B cell (primary cell): ENCODE results near the gene KSR1. TPM values are rescaled to one million over a fixed set of nuclear protein-coding genes. Genes with fewer than 3 reads are reported as not detected.

Experiments
- ATAC-seq: fragments of 200-7000 bp; cut with Tn5 transposase; one replicate; pipeline ENCODE4 v1.10.0; 2021; ENCODE audit warnings: low read depth, mild to moderate bottlenecking, moderate number of reproducible peaks, moderate library complexity
- CTCF ChIA-PET: fragments of 350-600 bp; sonication (Branson Sonifier 250); formaldehyde crosslinking; loops from one replicate; lab custom pipeline; 2021; ENCODE audit warnings: antibody characterized with exemption, inconsistent platforms; lab: Charles Lee
- POLR2A ChIA-PET: fragments of 350-600 bp; sonication (Branson Sonifier 250); formaldehyde crosslinking; loops from one replicate; lab custom pipeline; 2021; ENCODE audit warnings: antibody characterized with exemption; lab: Charles Lee
- DNase-seq: peaks from one replicate; pipeline ENCODE4 v3.0.0; 2013
- H2AFZ ChIP-seq: 2 replicates; pipeline ENCODE4 v1.6.1; 2012; ENCODE audit warnings: mild to moderate bottlenecking, low read depth, low read length; ENCODE audit not compliant: insufficient read depth, poor library complexity, severe bottlenecking
- H3K27ac ChIP-seq, 2 donors: 1 replicate in 1 of 2; 2 replicates in 1 of 2; pipeline ENCODE4 v1.5.1; 2012 to 2013; ENCODE audit warnings: low read length in 2 of 2, mild to moderate bottlenecking in 2 of 2, moderate library complexity in 1 of 2
- H3K27me3 ChIP-seq, 4 experiments: fragments of 200-600 bp in 1 of 4; sonication (generic) in 1 of 4; replicated peaks in 1 of 4; 1 replicate in 2 of 4; 2 replicates in 2 of 4; pipeline versions ENCODE4 v1.6.1 to v1.7.0; 2013 to 2016; ENCODE audit warnings: low read length in 3 of 4, mild to moderate bottlenecking in 2 of 4, mixed read lengths in 1 of 4, moderate library complexity in 1 of 4; ENCODE audit not compliant: insufficient read depth in 4 of 4, control insufficient read depth in 3 of 4; ENCODE audit errors: control extremely low read depth in 1 of 4
- H3K36me3 ChIP-seq, 2 experiments: replicated peaks in 1 of 2; 1 replicate in 1 of 2; 2 replicates in 1 of 2; pipeline versions ENCODE4 v1.6.1 to v1.7.1; 2013; ENCODE audit warnings: low read length in 1 of 2; ENCODE audit not compliant: insufficient read depth in 2 of 2, control insufficient read depth in 1 of 2; ENCODE audit errors: control extremely low read depth in 1 of 2, extremely low read depth in 1 of 2
- H3K4me1 ChIP-seq, 2 donors: fragments of 200-600 bp in 1 of 2; sonication (generic) in 1 of 2; 1 replicate in 1 of 2; 2 replicates in 1 of 2; pipeline versions ENCODE4 v1.5.1 to v1.6.1; 2013 to 2017; ENCODE audit warnings: low read length in 2 of 2; ENCODE audit not compliant: control insufficient read depth in 2 of 2, insufficient read depth in 2 of 2
- H3K4me2 ChIP-seq: replicated peaks from 2 replicates; pipeline ENCODE3; 2012; ENCODE audit warnings: mild to moderate bottlenecking, low read depth, low read length; ENCODE audit not compliant: poor library complexity, severe bottlenecking
- H3K4me3 ChIP-seq, 5 experiments: fragments of 200-600 bp in 1 of 5; sonication (generic) in 1 of 5; 1 replicate in 3 of 5; 2 replicates in 2 of 5; pipeline versions ENCODE4 v1.5.1 to v1.7.0; 2011 to 2016; ENCODE audit warnings: low read length in 4 of 5, mild to moderate bottlenecking in 4 of 5, low read depth in 2 of 5, control low read depth in 1 of 5, moderate library complexity in 1 of 5; ENCODE audit not compliant: insufficient read depth in 1 of 5; ENCODE audit errors: control extremely low read depth in 1 of 5, extremely low read depth in 1 of 5
- H3K79me2 ChIP-seq: fragments of 200-600 bp; sonication (generic); one replicate; pipeline ENCODE4 v1.6.0; 2016; ENCODE audit warnings: low read length; ENCODE audit not compliant: control insufficient read depth, insufficient read depth
- H3K9ac ChIP-seq: fragments of 200-600 bp; sonication (generic); 2 replicates; pipeline ENCODE4 v1.6.1; 2017; ENCODE audit warnings: mild to moderate bottlenecking, low read length, moderate library complexity
- H3K9me3 ChIP-seq, 3 donors: one replicate each; pipeline versions ENCODE4 v1.6.1 to v1.7.1; 2013; ENCODE audit warnings: low read length in 2 of 3; ENCODE audit not compliant: control insufficient read depth in 2 of 3, insufficient read depth in 1 of 3; ENCODE audit errors: control extremely low read depth in 1 of 3
- H4K20me1 ChIP-seq: 2 replicates; pipeline ENCODE4 v1.6.0; 2012; ENCODE audit warnings: mild to moderate bottlenecking, low read length; ENCODE audit not compliant: insufficient read depth, control insufficient read depth, poor library complexity, severe bottlenecking
- H3K27ac Mint-ChIP-seq: one replicate; pipeline ENCODE4 v1.8.0; 2021; ENCODE audit warnings: mixed read lengths
- H3K27me3 Mint-ChIP-seq: one replicate; pipeline ENCODE4 v1.8.0; 2021; ENCODE audit warnings: mixed read lengths
- H3K4me1 Mint-ChIP-seq: one replicate; pipeline ENCODE4 v1.8.0; 2021; ENCODE audit warnings: mixed read lengths
- H3K4me3 Mint-ChIP-seq: one replicate; pipeline ENCODE4 v1.8.0; 2021; ENCODE audit warnings: mixed read lengths
- H3K9me3 Mint-ChIP-seq: one replicate; pipeline ENCODE4 v1.8.0; 2022; ENCODE audit warnings: mixed read lengths; ENCODE audit not compliant: insufficient read depth
- EZH2 ChIP-seq: IDR thresholded peaks from 2 replicates; pipeline ENCODE4 v1.6.1; 2012; ENCODE audit warnings: borderline replicate concordance, low read depth, mild to moderate bottlenecking, moderate library complexity, low read length; ENCODE audit not compliant: insufficient read depth, poor library complexity, severe bottlenecking
- WGBS: methylation state at CpG from one replicate; pipeline ENCODE4 v1.1.5; 2013; ENCODE audit warnings: missing lambda C conversion rate; ENCODE audit not compliant: insufficient coverage; 5-methylcytosine and 5-hydroxymethylcytosine counted together
- intact Hi-C: fragments of 100-400 bp; cut with micrococcal nuclease; formaldehyde crosslinking; loops from one replicate; pipeline ENCODE4 v1.10.0; 2022
- polyA plus RNA-seq: library from polyadenylated mRNA; depleted of rRNA; stranded (reverse); fragments of >200 nt; gene quantifications from 2 replicates; pipeline ENCODE4 v1.2.3, GENCODE V29; 2012
- total RNA-seq, 2 donors: library from RNA; stranded (reverse); fragments of 120-200 nt in 1 of 2; gene quantifications; 1 replicate in 1 of 2; 2 replicates in 1 of 2; pipeline versions ENCODE4 v1.2.3 to v1.2.4, GENCODE V29; 2013 to 2022
- TF ChIP-seq, protein P1 (sequence below): fragments of 200-600 bp; IDR thresholded peaks from one replicate; pipeline ENCODE4 v1.8.0; 2022; ENCODE audit warnings: antibody characterized with exemption, mild to moderate bottlenecking

Gene KSR1
- total and polyA plus RNA-seq, 2 donors (not counting 1 experiment from before 2014, with no cell fraction given) = 27.5 to 85.6 TPM

DNA sequence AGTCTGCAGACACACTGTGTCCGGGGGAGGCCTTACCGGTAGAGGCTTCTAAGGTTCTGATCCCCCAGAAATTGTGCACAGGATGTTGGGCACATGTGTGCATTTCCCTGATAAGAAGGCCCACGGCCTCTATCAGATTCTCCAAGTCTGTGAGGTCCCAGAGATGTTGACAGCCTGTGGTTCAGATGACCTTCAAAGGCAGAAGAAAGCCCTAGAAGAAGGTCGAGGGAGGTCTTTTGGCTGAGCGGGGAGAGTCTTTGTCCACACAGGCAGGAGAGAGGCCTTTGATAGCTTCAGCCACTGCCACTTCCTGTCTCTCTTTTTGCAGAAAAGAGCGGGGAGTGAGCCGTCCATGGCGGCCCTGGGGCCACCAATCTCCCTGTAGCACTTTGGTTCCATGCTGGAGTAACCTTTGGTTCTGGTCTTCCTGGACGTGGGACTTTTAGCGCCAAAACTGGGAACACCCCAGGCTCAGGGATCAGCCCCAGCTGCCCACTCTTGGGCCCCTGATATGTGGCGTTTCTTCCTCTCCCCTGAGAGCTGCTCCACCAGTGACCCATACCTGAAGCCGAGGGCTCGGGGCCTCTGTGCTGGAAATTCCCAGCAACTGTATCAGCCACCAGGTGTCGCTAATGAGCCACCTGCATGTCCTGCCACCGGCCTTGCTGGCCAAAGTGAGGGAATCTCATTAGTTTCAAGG lies 146.6 kb downstream of the KSR1 start:
- no peaks in the 10 kb centered on the region for H3K27me3 Mint-ChIP-seq
- POLR2A ChIA-PET = no interaction called here

DNA sequence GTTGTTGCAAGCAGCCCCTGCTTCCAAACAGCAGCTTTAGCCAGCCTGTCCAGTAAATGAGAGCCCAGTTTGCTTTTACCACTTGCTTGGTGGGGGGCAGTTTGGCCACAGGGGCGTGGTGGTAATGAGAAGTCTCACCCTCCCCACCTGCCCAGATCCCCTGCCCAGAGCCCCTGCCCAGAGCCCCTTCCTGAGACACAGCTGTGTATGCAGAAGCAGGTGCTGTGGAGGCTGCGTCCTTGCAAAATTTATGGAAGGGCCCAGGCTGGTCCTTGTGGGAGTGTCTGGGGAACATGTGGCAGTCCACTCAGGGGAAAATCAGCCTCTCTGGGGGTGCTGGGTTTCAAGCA lies 147.1 kb downstream of the KSR1 start:
- H3K4me2 ChIP-seq = no peak overlapping the region
- H3K4me3 Mint-ChIP-seq = no peak overlapping the region
- intact Hi-C loops = loop anchor here (1.0 kb wide), 1 partner anchor 48 kb away; no protein-coding TSS in a partner anchor
- H3K4me1 Mint-ChIP-seq = peaks cover 2% of the 10 kb centered on the region
- 69% methylated on average over 1 of the region's 2 CpGs for WGBS
- H4K20me1 ChIP-seq = peaks cover 5% of the 10 kb centered on the region
- POLR2A ChIA-PET = no interaction called here
- H3K9me3 Mint-ChIP-seq = no peaks in the 10 kb centered on the region
- H3K36me3 ChIP-seq = peaks cover 0 to 7% of the 10 kb centered on the region in 2 experiments
- H3K4me3 ChIP-seq = no peak overlapping the region
- no peak overlapping the region for H3K27ac Mint-ChIP-seq
- no peak overlapping the region for H3K9ac ChIP-seq
- no peak overlapping the region for H3K27ac ChIP-seq
- TF ChIP-seq, protein P1, sequence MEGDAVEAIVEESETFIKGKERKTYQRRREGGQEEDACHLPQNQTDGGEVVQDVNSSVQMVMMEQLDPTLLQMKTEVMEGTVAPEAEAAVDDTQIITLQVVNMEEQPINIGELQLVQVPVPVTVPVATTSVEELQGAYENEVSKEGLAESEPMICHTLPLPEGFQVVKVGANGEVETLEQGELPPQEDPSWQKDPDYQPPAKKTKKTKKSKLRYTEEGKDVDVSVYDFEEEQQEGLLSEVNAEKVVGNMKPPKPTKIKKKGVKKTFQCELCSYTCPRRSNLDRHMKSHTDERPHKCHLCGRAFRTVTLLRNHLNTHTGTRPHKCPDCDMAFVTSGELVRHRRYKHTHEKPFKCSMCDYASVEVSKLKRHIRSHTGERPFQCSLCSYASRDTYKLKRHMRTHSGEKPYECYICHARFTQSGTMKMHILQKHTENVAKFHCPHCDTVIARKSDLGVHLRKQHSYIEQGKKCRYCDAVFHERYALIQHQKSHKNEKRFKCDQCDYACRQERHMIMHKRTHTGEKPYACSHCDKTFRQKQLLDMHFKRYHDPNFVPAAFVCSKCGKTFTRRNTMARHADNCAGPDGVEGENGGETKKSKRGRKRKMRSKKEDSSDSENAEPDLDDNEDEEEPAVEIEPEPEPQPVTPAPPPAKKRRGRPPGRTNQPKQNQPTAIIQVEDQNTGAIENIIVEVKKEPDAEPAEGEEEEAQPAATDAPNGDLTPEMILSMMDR = peak; percentile 40
- no peak for TF ChIP-seq EZH2
- ATAC-seq (no peak), DNase-seq (no peak)
- no peak overlapping the region for H2AFZ ChIP-seq
- CTCF ChIA-PET = interaction anchor here (0.9 to 14.9 kb wide), 19 partner anchors 8 to 422 kb away, joined by 3 to 395 read pairs (median 36); partner anchors contain the start of genes KSR1 and LGALS9
- peaks cover 0 to 4% of the 10 kb centered on the region in 2 donors for H3K4me1 ChIP-seq
- H3K79me2 ChIP-seq = no peaks in the 10 kb centered on the region
- H3K27me3 ChIP-seq = no peaks in the 10 kb centered on the region
- no peaks in the 10 kb centered on the region for H3K9me3 ChIP-seq
- no peaks in the 10 kb centered on the region for H3K27me3 Mint-ChIP-seq

More for the DNA sequence above, 146.6 kb downstream of the KSR1 start:
- no peak overlapping the region for H3K4me2 ChIP-seq
- H3K36me3 ChIP-seq = peaks cover 0 to 4% of the 10 kb centered on the region in 2 experiments
- Mint-ChIP-seq H3K9me3 (no peaks in the 10 kb centered on the region), H3K4me3 (no peak overlapping the region), H3K27ac (no peak overlapping the region), H3K4me1 (peaks cover 2% of the 10 kb centered on the region)
- TF ChIP-seq, protein P1 = peak; percentile 94
- TF ChIP-seq EZH2 = no peak
- H3K9ac ChIP-seq = no peak overlapping the region
- peaks cover 0 to 4% of the 10 kb centered on the region in 2 donors for H3K4me1 ChIP-seq
- H2AFZ ChIP-seq = no peak overlapping the region
- H3K79me2 ChIP-seq = no peaks in the 10 kb centered on the region
- CTCF ChIA-PET = interaction anchor here (0.9 to 14.9 kb wide), 28 partner anchors 7 to 421 kb away, joined by 3 to 395 read pairs (median 8); partner anchors contain the start of genes KSR1, LGALS9 and WSB1
- intact Hi-C loops = loop anchor here (1.0 kb wide), 1 partner anchor 48 kb away; no protein-coding TSS in a partner anchor
- ATAC-seq (peak; percentile 63), DNase-seq (peak; percentile 82)
- H4K20me1 ChIP-seq = peaks cover 5% of the 10 kb centered on the region
- 39% methylated on average over 14 of the region's 15 CpGs for WGBS
- no peaks in the 10 kb centered on the region for H3K27me3 ChIP-seq
- no peaks in the 10 kb centered on the region for H3K9me3 ChIP-seq
- no peak overlapping the region for H3K27ac ChIP-seq
- H3K4me3 ChIP-seq = no peak overlapping the region
